MG63 (cell line): Measurements from ENCODE around the gene COL15A1. TPM values are rescaled to one million over a fixed set of nuclear protein-coding genes. Genes with fewer than 3 reads are reported as not detected.
"Not testable (repeated sequence)": the region's sequence is repeated elsewhere in the genome, so short reads cannot be mapped to it uniquely, and the experiment has no call there.

Experiments
- DNase-seq: peaks from one replicate; pipeline ENCODE4 v3.0.0-alpha.2; 2020
- H3K27me3 ChIP-seq: fragments of 250-450 bp; sonication (Bioruptor Pico); 2 replicates; pipeline ENCODE4 v1.5.1; 2020; ENCODE audit warnings: mild to moderate bottlenecking, moderate library complexity
- H3K36me3 ChIP-seq: fragments of 250-450 bp; sonication (Bioruptor Pico); 2 replicates; pipeline ENCODE4 v1.5.1; 2020; ENCODE audit warnings: mild to moderate bottlenecking, moderate library complexity
- H3K4me3 ChIP-seq: fragments of 250-450 bp; sonication (Bioruptor Pico); 2 replicates; pipeline ENCODE4 v1.5.1; 2020; ENCODE audit warnings: mild to moderate bottlenecking, moderate library complexity
- H3K9me3 ChIP-seq: fragments of 250-450 bp; sonication (Bioruptor Pico); 2 replicates; pipeline ENCODE4 v1.5.1; 2020; ENCODE audit warnings: mild to moderate bottlenecking, moderate library complexity
- total RNA-seq: library from RNA; depleted of rRNA; stranded (reverse); fragments of >200 nt; shearing (Covaris generic); gene quantifications from 2 replicates; pipeline ENCODE4 v1.2.3, GENCODE V29; 2014; ENCODE audit warnings: low replicate concordance

COL15A1 gene
- total RNA-seq, 1 experiment from 2014 or later, result 1.2 TPM

DNA sequence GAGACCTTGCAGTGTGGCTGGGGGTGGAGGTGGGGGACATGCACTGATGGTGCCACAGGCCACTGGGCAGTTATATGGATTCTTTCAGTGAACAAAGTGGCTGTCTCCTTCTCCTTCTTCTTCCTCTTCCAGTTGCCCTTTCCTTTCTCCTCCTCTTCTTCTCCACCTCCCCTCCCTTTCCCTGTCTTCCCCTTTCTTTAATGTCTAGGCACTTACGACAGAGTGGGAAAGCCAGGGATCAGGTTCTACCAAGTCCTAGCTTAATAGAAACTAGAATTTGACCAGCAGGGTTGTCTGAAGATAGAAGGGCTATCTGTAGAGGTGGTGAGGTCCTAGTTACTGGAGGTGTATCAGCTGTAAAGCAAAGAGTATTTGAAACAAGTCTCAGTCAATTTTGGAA lies 62.8 kb downstream of the COL15A1 start:
- peaks cover 13% of the 10 kb centered on the region for H3K9me3 ChIP-seq
- DNase-seq, result no peak
- H3K4me3 ChIP-seq, result no peak overlapping the region
- no peaks in the 10 kb centered on the region for H3K36me3 ChIP-seq
- H3K27me3 ChIP-seq, result no peaks in the 10 kb centered on the region

GRCh38 chr9:99006979-99007378 lies 63.3 kb downstream of the COL15A1 start:
- H3K27me3 ChIP-seq, result no peaks in the 10 kb centered on the region
- no peaks in the 10 kb centered on the region for H3K36me3 ChIP-seq
- H3K4me3 ChIP-seq, result no peak overlapping the region
- peaks cover 16% of the 10 kb centered on the region for H3K9me3 ChIP-seq
- no peak for DNase-seq

DNA sequence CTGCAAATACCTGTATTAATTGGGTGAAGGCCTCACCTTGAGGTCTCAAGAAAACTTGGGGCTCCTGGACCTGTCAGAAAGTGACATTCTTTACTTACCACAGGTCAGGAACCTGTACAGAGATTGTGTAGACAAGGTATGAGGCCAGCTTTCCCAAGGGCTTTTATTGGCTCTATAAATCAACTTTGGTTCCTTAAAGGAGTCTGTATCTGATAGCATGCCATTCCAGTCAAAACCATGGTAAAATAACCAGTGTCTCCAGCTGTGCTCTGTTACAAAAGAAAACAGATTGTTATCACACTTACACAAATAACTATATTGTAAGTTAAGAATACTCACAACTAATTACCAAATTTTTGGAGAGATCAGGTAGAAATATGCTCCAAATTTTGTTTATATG lies 64.5 kb downstream of the COL15A1 start:
- Histone ChIP-seq H3K4me3 (no peak overlapping the region), H3K36me3 (no peaks in the 10 kb centered on the region), H3K27me3 (no peaks in the 10 kb centered on the region), H3K9me3 (peaks cover 19% of the 10 kb centered on the region)
- no peak for DNase-seq

DNA sequence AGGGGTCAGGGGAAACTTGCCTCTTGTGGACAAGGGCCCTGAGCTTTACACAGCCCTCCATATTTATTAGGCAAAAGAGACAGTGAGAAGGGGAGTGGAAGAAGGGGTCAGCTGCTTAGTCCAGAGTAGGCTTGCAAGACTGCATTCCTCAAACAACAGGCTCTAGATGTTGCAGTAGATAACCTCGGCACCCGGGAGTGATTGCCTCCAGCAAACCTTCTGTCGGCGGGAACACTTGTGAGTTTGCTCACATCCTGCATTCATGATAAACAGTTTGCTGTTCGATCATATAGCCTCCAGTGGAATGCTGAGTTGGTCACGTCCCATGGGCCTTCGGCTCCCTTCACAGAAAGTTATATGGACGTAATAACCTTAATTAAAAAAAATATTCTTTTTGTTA lies 66.7 kb downstream of the COL15A1 start:
- H3K9me3 ChIP-seq, result peaks cover 19% of the 10 kb centered on the region
- not testable (repeated sequence) for H3K4me3 ChIP-seq, H3K36me3 ChIP-seq, H3K27me3 ChIP-seq, DNase-seq

- Histone ChIP-seq H3K4me3 (no peak overlapping the region), H3K9me3 (peaks cover 19% of the 10 kb centered on the region), H3K27me3 (no peaks in the 10 kb centered on the region), H3K36me3 (no peaks in the 10 kb centered on the region)
- DNase-seq, result no peak
Measured at GRCh38 chr9:99011161-99011709, 67.5 kb downstream of the COL15A1 start.

GRCh38 chr9:99012957-99013512 lies 69.3 kb downstream of the COL15A1 start:
- Histone ChIP-seq H3K9me3 (peaks cover 17% of the 10 kb centered on the region), H3K4me3 (no peak overlapping the region), H3K27me3 (no peaks in the 10 kb centered on the region), H3K36me3 (no peaks in the 10 kb centered on the region)
- DNase-seq, result no peak

DNA sequence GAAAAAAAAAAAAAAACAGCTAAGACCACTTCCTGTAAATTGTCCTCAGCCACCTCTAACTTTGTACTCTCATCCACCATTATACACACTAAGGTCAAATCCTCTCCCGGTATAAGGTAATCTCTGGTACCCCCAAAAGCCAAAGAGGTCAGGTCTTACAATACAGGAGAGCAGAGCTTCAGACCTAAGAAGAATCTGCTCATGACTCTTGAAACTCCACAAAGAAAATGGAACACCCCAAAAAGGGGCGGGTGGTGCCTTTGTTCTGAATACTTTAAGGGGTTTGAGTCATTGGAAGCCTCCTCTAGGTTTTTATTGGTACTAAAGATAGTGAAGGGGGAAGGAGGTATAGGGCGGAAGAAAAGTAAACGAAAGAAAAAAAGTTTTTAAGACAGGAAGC lies 69.8 kb downstream of the COL15A1 start:
- H3K27me3 ChIP-seq, result no peaks in the 10 kb centered on the region
- H3K36me3 ChIP-seq, result no peaks in the 10 kb centered on the region
- no peak for DNase-seq
- peaks cover 17% of the 10 kb centered on the region for H3K9me3 ChIP-seq
- no peak overlapping the region for H3K4me3 ChIP-seq

DNA sequence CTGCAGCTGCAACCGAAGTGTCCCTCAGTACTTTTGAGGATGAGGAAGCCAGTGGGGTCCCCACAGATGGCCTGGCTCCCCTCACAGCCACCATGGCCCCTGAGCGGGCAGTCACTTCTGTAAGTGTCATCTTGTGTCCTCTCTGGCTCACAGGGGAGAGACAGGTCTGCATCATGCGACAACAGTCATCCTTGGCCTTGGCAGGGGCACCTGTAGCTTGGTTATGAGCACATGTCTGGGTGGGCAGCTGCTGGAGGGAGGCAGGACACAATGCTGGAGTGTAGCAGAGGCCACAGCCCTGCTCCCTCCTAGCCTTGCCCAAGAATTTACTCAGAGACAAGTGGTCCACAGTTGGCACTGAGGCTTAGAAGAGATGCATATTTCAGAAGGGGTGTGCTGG lies 71.7 kb downstream of the COL15A1 start:
- Histone ChIP-seq H3K36me3 (no peaks in the 10 kb centered on the region), H3K27me3 (no peaks in the 10 kb centered on the region), H3K9me3 (peaks cover 8% of the 10 kb centered on the region; the same call in 1 of the 2 replicates), H3K4me3 (no peak overlapping the region)
- DNase-seq, result no peak

DNA sequence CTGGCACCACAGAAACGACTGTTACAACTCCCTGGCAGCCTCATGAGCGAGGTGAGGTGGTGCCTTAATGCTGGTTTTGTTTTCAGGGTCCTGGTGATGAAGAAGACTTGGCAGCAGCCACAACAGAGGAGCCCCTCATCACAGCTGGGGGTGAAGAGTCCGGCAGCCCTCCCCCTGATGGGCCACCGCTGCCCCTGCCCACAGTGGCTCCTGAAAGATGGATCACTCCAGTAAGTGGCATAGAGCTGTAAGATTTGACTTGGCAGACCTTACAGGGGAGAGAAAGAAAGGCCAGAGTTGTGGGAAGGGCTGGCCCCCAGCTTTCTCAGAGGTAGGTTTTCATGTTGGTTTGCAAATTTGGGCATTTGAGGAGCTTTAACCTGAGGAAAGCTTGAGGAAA lies 72.2 kb downstream of the COL15A1 start:
- no peak overlapping the region for H3K4me3 ChIP-seq
- no peaks in the 10 kb centered on the region for H3K27me3 ChIP-seq
- peaks cover 6% of the 10 kb centered on the region; the same call in 1 of the 2 replicates for H3K9me3 ChIP-seq
- DNase-seq, result no peak
- H3K36me3 ChIP-seq, result no peaks in the 10 kb centered on the region

DNA sequence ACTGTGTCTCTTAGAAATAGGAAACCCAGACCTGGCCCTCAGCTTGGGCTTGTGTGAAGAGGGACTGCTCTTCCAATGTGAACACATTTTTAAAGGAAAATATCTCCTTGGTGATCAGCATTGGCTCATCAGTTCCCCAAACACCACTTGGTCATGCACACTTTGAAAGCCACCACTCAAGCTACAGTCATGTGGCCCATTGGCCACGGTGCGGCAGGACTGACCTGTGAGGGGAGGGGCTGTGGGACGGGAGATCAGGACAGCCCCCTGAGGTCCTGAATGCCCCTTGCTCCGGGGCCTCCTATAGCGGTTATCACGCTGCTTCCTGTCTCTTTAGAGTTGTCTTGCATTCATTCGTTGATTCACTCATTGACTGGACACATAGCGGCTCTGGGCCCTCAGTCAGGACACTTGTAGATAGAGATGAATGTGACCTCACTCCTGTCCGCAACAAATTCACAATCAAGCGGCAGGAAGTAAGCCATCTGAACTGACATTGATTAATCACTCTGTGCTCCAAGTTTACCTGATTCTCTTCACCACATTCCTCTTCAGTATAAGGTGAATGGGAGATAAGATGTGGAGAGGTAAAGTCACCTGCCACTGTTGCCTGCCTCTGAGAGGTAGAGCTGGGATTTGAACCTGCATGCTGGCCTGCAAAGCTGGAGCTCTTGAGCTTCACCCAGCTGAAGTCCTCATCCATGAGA lies 73.1 kb downstream of the COL15A1 start:
- no peak overlapping the region for H3K4me3 ChIP-seq
- H3K36me3 ChIP-seq, result no peaks in the 10 kb centered on the region
- H3K9me3 ChIP-seq, result peaks cover 3% of the 10 kb centered on the region; the same call in 1 of the 2 replicates
- H3K27me3 ChIP-seq, result no peaks in the 10 kb centered on the region
- no peak for DNase-seq

DNA sequence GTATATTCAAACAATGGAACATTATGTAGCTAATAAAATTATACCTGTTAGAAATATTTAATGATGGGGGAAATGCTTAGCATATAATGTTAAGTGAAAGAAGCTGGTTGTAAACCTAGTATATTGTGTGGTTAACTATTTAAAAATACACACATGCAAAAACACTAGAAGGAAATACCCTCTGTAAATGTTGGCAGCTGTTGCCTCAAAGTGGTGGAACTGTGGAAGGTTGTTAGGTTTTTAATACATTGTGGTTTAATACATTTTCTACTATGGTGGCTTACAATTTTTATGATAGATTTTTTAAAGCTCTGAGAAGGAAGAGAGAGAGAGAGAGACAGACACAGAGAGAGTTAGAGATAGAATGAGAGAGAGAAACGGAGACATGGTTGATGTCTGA lies 74.9 kb downstream of the COL15A1 start:
- DNase-seq, result no peak
- H3K9me3 ChIP-seq, result no peaks in the 10 kb centered on the region
- no peak overlapping the region for H3K4me3 ChIP-seq
- no peaks in the 10 kb centered on the region for H3K27me3 ChIP-seq
- H3K36me3 ChIP-seq, result no peaks in the 10 kb centered on the region

DNA sequence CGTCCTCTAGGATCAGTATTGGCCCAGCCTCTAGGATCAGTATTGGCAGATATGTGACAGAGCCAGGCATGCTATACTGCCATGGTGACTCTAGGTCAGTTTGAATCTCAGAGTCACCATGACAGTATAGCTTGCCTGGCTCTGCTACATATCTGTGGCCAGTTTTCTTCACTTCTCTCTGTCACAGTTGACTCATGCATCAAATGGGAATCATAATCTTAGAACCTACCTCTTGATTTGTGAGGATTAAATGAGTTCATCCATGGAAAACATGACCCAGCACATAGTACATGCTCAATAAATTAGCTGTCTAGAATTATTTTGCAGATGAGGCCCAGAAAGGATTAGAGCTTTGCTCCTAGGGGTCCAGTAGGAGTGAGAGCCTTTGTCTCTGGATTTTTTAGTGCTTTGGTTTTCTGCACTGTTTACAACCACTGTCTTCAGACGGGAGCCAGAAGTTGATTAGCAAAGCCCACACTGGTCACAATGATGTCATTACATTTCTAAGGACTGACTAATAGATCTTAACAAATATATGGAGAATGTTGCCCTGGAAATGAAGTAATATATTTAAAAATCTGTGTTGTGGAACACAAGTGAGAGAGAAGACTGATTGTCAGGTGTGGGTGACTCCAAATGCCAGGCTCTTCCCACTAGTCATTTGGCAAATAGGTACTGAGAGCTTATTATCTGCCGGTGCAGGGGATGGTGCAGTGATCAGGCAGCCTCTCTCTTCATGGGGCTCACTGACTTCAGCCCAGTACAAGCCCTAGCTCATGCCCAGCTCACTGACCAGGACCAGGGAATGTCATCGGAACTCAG lies 76.0 kb downstream of the COL15A1 start:
- peak; percentile 75 for DNase-seq
- H3K4me3 ChIP-seq, result no peak overlapping the region
- no peaks in the 10 kb centered on the region for H3K36me3 ChIP-seq
- H3K27me3 ChIP-seq, result no peaks in the 10 kb centered on the region
- no peaks in the 10 kb centered on the region for H3K9me3 ChIP-seq

DNA sequence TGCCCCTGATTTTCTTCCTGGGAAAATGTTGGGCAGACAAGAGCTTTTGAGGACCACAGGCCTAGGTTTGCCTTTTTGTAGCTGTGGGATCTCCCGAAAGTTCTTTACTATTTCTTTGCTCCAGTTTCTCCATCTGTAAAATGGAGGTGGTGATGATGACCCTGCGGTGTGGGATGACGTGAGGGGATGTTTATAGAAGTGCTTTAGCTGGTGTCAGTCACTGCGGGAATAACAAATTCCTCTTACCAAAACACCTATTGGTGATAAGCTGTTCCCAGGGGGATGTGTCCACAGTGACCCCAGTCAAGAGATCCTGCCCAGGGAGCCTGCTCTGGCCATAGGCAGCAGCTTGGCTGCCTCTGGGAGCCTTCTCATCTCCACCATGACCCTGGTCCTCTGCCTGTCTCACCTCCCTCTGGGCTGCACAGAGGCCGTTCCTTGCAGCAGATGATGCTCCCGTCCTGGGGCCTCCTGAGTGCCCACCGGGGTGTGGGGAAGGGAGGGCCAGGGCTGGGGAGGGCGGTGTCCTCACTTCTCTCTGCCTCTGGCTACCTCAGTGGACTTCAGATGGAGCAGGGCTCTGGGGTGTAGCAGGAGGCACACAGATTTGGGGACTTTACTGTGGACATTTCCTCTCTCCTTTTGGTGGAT lies 77.2 kb downstream of the COL15A1 start:
- no peak overlapping the region for H3K4me3 ChIP-seq
- H3K9me3 ChIP-seq, result no peaks in the 10 kb centered on the region
- no peak for DNase-seq
- H3K36me3 ChIP-seq, result no peaks in the 10 kb centered on the region
- no peaks in the 10 kb centered on the region for H3K27me3 ChIP-seq

- Histone ChIP-seq H3K36me3 (no peaks in the 10 kb centered on the region), H3K4me3 (no peak overlapping the region), H3K27me3 (no peaks in the 10 kb centered on the region), H3K9me3 (no peaks in the 10 kb centered on the region)
- no peak for DNase-seq
Measured at GRCh38 chr9:99021512-99021911, 77.8 kb downstream of the COL15A1 start.

DNA sequence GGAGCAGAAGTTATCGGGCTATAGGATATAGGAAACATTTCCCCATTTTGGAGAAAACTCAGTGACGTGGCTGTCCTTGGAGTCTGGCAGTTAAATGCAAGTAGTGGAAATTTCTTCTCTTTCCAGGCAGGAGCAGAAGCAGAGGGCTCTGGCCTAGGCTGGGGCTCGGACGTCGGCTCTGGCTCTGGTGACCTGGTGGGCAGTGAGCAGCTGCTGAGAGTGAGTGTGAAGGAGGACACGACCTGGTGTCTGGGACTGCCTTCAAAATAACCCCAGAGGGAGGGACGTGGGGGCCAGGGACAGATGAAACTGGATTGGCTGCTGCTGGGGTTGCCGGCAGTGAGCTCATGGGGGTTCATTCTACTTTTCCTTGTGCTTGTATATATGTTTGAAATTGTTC lies 79.5 kb downstream of the COL15A1 start:
- Histone ChIP-seq H3K4me3 (no peak overlapping the region), H3K36me3 (no peaks in the 10 kb centered on the region), H3K9me3 (no peaks in the 10 kb centered on the region), H3K27me3 (no peaks in the 10 kb centered on the region)
- DNase-seq, result no peak

DNA sequence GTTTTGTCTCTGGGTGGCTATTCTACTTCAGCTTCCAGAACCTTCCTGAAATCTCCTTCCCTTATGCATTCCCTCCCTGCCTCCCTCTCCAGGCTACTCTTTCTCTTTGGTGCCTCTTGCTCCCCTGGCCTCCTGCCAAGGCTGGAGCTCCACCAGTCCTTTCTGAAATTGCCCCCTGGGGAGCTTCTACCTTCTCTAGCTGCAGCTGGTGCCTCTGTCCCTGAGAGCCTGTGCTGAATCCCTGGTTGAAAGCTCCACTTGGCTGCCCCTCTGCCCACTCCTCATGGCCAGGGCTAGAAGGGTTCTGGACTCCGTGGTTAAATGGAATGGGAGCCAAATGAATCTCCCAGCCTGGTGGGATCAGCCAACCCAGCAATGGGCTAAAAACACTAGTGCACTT lies 80.1 kb downstream of the COL15A1 start:
- Histone ChIP-seq H3K36me3 (no peaks in the 10 kb centered on the region), H3K9me3 (no peaks in the 10 kb centered on the region), H3K4me3 (no peak overlapping the region), H3K27me3 (no peaks in the 10 kb centered on the region)
- DNase-seq, result peak; percentile 47

DNA sequence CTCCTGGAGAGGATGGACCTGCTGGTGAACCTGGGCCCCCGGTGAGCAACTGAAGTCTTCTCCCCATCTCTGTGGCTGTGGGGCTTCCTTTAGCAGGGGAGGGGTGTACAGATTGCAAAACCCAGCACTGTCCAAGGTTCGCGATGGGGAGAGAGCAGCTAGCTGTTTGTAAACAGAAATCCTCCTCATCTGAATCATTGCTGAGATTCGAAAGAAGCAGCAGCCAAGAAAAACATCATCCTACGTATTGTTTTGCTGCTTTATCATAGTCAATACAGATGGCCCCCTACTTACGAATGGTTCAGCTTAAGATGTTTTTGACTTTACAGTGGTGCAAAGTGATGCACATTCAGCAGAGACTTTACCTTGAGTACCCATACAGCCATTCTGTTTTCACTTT lies 81.3 kb downstream of the COL15A1 start:
- no peak for DNase-seq
- Histone ChIP-seq H3K4me3 (no peak overlapping the region), H3K36me3 (no peaks in the 10 kb centered on the region), H3K9me3 (no peaks in the 10 kb centered on the region), H3K27me3 (no peaks in the 10 kb centered on the region)
